Effector CD8-positive, alpha-beta T cell (primary cell): ENCODE measurements around the gene KRT39.
"Not testable (repeated sequence)": the region's sequence is repeated elsewhere in the genome, so short reads cannot be mapped to it uniquely, and the experiment has no call there.

Source experiments
- DNase-seq: peaks from one replicate; lab custom pipeline; 2025; lab: John Stamatoyannopoulos, UW
- total RNA-seq, 4 experiments: gene quantifications; one replicate each; lab custom pipeline; 2026; lab: John Stamatoyannopoulos, UW

Gene KRT39
- total RNA-seq: 0 to 0.09 (median 0) reads per million in 4 experiments

- no peak for DNase-seq
Measured at GRCh38 chr17:40966848-40967247, at the start of gene KRT39. KRT39 (minus strand) TSS chr17:40966948; CDS start chr17:40966856, 92 bp downstream.

- no peak for DNase-seq
Measured at GRCh38 chr17:41015454-41015853, 48.7 kb upstream of the KRT39 start.

GRCh38 chr17:41013606-41014005 lies 46.9 kb upstream of the KRT39 start:
- no peak for DNase-seq

- DNase-seq: no peak
Measured at GRCh38 chr17:41013181-41013580, 46.4 kb upstream of the KRT39 start.

GRCh38 chr17:41012326-41013120 lies 45.8 kb upstream of the KRT39 start:
- DNase-seq: no peak

- DNase-seq: no peak
Measured at GRCh38 chr17:41010441-41010840, 43.7 kb upstream of the KRT39 start.

GRCh38 chr17:41009936-41010335 lies 43.2 kb upstream of the KRT39 start:
- DNase-seq: no peak

- no peak for DNase-seq
Measured at GRCh38 chr17:41009301-41009760, 42.6 kb upstream of the KRT39 start.

GRCh38 chr17:41008811-41009210 lies 42.1 kb upstream of the KRT39 start, which contains the start of gene KRTAP3-1:
KRTAP3-1 (minus strand) TSS chr17:41009128; CDS start chr17:41009074, 54 bp downstream.
- DNase-seq: no peak

- DNase-seq: no peak
Measured at GRCh38 chr17:41004397-41004796, 37.6 kb upstream of the KRT39 start.

- DNase-seq: no peak
Measured at GRCh38 chr17:41003926-41004325, 37.2 kb upstream of the KRT39 start.

- no peak for DNase-seq
Measured at GRCh38 chr17:41002814-41003213, 36.1 kb upstream of the KRT39 start.

- no peak for DNase-seq
Measured at GRCh38 chr17:41001795-41002194, 35.0 kb upstream of the KRT39 start.

- not testable (repeated sequence) for DNase-seq
Measured at GRCh38 chr17:40999563-40999962, 32.8 kb upstream of the KRT39 start, which contains the start of gene KRTAP3-2. KRTAP3-2 (minus strand) TSS chr17:40999906; CDS start chr17:40999853, 53 bp downstream.

GRCh38 chr17:40997361-40997760 lies 30.6 kb upstream of the KRT39 start:
- DNase-seq: no peak

- DNase-seq: no peak
Measured at GRCh38 chr17:40996829-40997228, 30.1 kb upstream of the KRT39 start.

- DNase-seq: no peak
Measured at GRCh38 chr17:40995116-40995515, 28.4 kb upstream of the KRT39 start.

- no peak for DNase-seq
Measured at GRCh38 chr17:40993839-40994238, 27.1 kb upstream of the KRT39 start, which contains the start of gene KRTAP3-3. KRTAP3-3 (minus strand) TSS chr17:40994164; CDS start chr17:40994097, 67 bp downstream.

- no peak for DNase-seq
Measured at GRCh38 chr17:40993084-40993483, 26.3 kb upstream of the KRT39 start.

GRCh38 chr17:40992666-40993065 lies 25.9 kb upstream of the KRT39 start:
- no peak for DNase-seq

- no peak for DNase-seq
Measured at GRCh38 chr17:40986920-40987319, 20.2 kb upstream of the KRT39 start.

- no peak for DNase-seq
Measured at GRCh38 chr17:40984226-40984625, 17.5 kb upstream of the KRT39 start, which contains the start of gene KRT40. KRT40 (minus strand) TSS chr17:40984326; CDS start chr17:40984273, 53 bp downstream.

- DNase-seq: no peak
Measured at GRCh38 chr17:40981115-40981514, 14.4 kb upstream of the KRT39 start.
